Left lung (tissue), 10 donors: Measurements from ENCODE around the gene ST6GAL1. TPM values are rescaled to one million over a fixed set of nuclear protein-coding genes. Genes with fewer than 3 reads are reported as not detected.
"Not testable (repeated sequence)": the region's sequence is repeated elsewhere in the genome, so short reads cannot be mapped to it uniquely, and the experiment has no call there.

Experiments used
- ATAC-seq: fragments of 200-7000 bp; cut with Tn5 transposase; one replicate; pipeline ENCODE4 v1.9.1; 2020; ENCODE audit warnings: moderate library complexity
- DNase-seq, 4 donors: peaks; one replicate each; pipeline ENCODE4 v3.0.0-alpha.2; 2013 to 2020
- H3K27ac ChIP-seq, 2 donors: fragments of 200-600 bp; sonication (generic) in 1 of 2; one replicate each; pipeline versions ENCODE4 v1.5.0 to v1.8.0; 2020 to 2021
- H3K27me3 ChIP-seq, 2 donors: fragments of 200-600 bp; sonication (generic) in 1 of 2; one replicate each; pipeline versions ENCODE4 v1.5.0 to v1.8.0; 2020 to 2021
- H3K36me3 ChIP-seq, 2 donors: fragments of 200-600 bp; sonication (generic) in 1 of 2; one replicate each; pipeline versions ENCODE4 v1.5.0 to v1.8.0; 2020 to 2021
- H3K4me1 ChIP-seq, 2 donors: fragments of 200-600 bp; one replicate each; pipeline ENCODE4 v1.8.0; 2021
- H3K4me3 ChIP-seq, 2 donors: fragments of 200-600 bp; sonication (generic) in 1 of 2; one replicate each; pipeline versions ENCODE4 v1.5.0 to v1.8.0; 2020 to 2021; ENCODE audit warnings: mild to moderate bottlenecking in 1 of 2
- H3K9me3 ChIP-seq, 2 donors: fragments of 200-600 bp; sonication (generic) in 1 of 2; one replicate each; pipeline versions ENCODE4 v1.5.0 to v1.8.0; 2020 to 2021
- intact Hi-C, 2 donors: fragments of 100-400 bp; cut with DNase I; formaldehyde crosslinking; loops; one replicate each; pipeline versions ENCODE4 v1.11.2 to v1.14.2; 2022
- polyA plus RNA-seq, 6 donors: library from polyadenylated mRNA; unstranded; fragments of 120-200 nt; gene quantifications; one replicate each; pipeline ENCODE4 v1.2.1, GENCODE V29; 2013; ENCODE audit not compliant: insufficient read length in 6 of 6
- total RNA-seq, 2 donors: library from RNA; stranded (reverse); fragmentation: NEBNext Ultra II Directional; extraction: Animal tissue kit (Norgen Biotek cat#: 25700); gene quantifications; one replicate each; pipeline ENCODE4 v1.2.1, GENCODE V29; 2021
- TF ChIP-seq, protein P1 (sequence below), 2 donors: fragments of 200-600 bp; sonication (generic) in 1 of 2; IDR thresholded peaks; one replicate each; pipeline versions ENCODE4 v1.5.0 to v1.8.0; 2021; ENCODE audit warnings: antibody characterized with exemption in 2 of 2
- donor health status: DM: no; HTN: yes; CAD: no.
- donor health status: DM: no; HTN: no; CAD: no.

ST6GAL1 gene
- total and polyA plus RNA-seq, 8 donors, result 45.5 to 132 (median 56.2) TPM

DNA sequence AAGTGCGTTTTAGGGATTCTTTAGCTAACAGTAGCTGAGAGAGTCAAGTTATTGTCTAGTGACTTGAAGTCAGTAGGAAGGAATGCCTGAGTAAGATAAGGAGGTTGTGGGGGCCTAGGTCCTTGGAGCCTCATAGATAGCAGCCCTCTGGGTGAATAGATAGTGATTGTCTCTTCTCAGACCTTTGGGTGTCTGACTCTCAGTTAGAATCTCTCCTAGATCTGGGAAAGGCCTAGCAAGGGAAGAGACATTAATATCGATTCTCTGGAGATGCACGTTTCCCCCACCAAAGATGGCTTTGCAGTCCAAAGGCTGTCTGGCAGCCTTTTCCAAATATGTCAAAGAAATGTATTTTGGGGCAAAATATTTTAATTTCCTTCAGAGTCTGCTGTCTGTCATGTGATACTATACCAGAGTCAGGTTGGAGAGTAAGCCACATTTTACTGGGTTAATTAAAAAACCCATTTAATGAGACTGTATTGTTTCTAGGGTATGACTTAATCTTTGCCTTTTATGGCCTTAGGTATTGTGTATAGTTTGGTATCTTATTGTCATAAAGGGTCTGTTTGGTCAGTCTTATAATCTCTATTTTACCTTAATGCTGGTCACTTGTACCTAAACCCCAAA is 92.2 kb downstream of the ST6GAL1 start:
- Histone ChIP-seq H3K27ac (no peak overlapping the region), H3K27me3 (no peaks in the 10 kb centered on the region), H3K4me3 (no peak overlapping the region), H3K4me1 (no peaks in the 10 kb centered on the region), H3K9me3 (peaks cover 0 to 2% of the 10 kb centered on the region in 2 donors), H3K36me3 (no peaks in the 10 kb centered on the region)
- DNase-seq (no peak), ATAC-seq (no peak)
- TF ChIP-seq, protein P1, sequence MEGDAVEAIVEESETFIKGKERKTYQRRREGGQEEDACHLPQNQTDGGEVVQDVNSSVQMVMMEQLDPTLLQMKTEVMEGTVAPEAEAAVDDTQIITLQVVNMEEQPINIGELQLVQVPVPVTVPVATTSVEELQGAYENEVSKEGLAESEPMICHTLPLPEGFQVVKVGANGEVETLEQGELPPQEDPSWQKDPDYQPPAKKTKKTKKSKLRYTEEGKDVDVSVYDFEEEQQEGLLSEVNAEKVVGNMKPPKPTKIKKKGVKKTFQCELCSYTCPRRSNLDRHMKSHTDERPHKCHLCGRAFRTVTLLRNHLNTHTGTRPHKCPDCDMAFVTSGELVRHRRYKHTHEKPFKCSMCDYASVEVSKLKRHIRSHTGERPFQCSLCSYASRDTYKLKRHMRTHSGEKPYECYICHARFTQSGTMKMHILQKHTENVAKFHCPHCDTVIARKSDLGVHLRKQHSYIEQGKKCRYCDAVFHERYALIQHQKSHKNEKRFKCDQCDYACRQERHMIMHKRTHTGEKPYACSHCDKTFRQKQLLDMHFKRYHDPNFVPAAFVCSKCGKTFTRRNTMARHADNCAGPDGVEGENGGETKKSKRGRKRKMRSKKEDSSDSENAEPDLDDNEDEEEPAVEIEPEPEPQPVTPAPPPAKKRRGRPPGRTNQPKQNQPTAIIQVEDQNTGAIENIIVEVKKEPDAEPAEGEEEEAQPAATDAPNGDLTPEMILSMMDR (IDR thresholded peaks at IDR 0.05), result no peak
- intact Hi-C loops, result no loop called here

DNA sequence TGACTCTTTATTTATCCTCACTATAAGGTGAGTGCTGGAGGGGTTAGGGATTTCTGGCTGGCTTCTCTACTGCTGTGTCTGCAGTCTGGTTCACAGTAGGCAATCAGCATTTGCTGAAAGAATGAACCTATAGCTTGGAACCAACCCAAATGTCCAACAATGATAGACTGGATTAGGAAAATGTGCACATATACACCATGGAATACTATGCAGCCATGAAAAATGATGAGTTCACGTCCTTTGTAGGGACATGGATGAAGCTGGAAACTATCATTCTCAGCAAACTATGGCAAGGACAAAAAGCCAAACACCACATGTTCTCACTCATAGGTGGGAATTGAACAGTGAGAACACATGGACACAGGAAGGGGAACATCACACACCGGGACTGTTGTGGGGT is 93.0 kb downstream of the ST6GAL1 start:
- H3K27ac ChIP-seq, ATAC-seq, H3K36me3 ChIP-seq, H3K4me3 ChIP-seq, H3K9me3 ChIP-seq, DNase-seq, H3K27me3 ChIP-seq, H3K4me1 ChIP-seq, intact Hi-C loops: not testable (repeated sequence)

DNA sequence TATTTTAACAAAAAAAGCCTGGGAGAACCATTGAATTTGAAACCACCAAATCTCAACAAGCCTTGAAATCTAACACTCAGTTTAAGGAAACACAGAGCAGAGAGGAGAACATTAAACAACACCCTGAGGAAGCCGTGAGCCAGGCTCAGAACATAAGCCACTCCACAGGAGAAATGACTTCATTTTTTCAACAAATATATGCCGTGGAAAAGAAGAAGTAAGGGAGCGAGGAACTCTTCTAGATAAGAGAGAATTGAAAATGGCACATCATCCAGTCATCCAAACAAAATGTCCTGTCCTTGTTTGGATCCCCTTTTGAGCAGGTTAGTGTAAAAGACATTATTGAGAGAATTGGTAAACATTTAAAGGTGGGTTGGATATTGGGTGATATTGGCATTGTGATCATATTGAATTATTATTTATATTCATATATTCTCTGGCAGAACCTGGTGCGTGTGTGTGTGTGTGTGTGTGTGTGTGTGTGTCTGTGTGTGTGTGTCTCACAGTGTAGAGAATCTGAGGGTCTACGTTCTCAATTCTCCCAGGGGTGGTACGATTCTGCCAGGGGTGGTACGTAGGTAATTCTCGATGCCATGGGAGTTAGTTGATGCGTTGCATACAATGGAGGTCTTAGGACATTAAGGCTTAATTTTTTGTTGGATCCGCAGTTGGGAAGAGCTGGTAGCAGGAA is 94.4 kb downstream of the ST6GAL1 start:
- Histone ChIP-seq H3K9me3 (peaks cover 0 to 2% of the 10 kb centered on the region in 2 donors), H3K27ac (no peak overlapping the region), H3K36me3 (no peaks in the 10 kb centered on the region), H3K27me3 (no peaks in the 10 kb centered on the region), H3K4me3 (no peak overlapping the region), H3K4me1 (peaks cover 7 to 20% of the 10 kb centered on the region in 2 donors)
- TF ChIP-seq, protein P1 (IDR thresholded peaks at IDR 0.05), result no peak
- intact Hi-C loops, result no loop called here
- ATAC-seq (no peak), DNase-seq (no peak)

DNA sequence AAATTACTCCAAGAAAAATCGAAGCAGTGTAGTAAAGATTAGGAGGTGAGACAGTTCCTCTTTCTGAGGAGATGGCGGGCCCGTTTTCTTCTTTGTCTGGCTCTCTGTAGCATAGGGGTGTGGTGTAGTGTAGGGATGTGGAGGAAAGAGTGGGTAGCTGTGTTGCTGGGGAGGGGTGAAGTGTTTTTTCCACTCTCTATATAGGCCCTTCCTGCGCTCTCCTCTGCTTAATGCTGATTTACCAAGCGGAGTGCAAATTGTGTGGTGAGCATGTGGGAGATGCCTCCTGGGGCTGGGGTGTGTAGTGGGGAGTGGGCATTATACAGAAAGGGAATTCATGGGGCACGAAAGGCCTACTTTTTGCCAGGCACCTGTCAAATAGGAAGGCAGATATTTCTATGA is 94.9 kb downstream of the ST6GAL1 start:
- Histone ChIP-seq H3K27me3 (no peaks in the 10 kb centered on the region), H3K9me3 (peaks cover 0 to 2% of the 10 kb centered on the region in 2 donors), H3K4me3 (no peak overlapping the region), H3K36me3 (no peaks in the 10 kb centered on the region), H3K4me1 (peaks cover 8 to 25% of the 10 kb centered on the region in 2 donors), H3K27ac (no peak overlapping the region)
- TF ChIP-seq, protein P1 (IDR thresholded peaks at IDR 0.05), result no peak
- ATAC-seq (peak; percentile 7), DNase-seq (no peak)
- intact Hi-C loops, result no loop called here

DNA sequence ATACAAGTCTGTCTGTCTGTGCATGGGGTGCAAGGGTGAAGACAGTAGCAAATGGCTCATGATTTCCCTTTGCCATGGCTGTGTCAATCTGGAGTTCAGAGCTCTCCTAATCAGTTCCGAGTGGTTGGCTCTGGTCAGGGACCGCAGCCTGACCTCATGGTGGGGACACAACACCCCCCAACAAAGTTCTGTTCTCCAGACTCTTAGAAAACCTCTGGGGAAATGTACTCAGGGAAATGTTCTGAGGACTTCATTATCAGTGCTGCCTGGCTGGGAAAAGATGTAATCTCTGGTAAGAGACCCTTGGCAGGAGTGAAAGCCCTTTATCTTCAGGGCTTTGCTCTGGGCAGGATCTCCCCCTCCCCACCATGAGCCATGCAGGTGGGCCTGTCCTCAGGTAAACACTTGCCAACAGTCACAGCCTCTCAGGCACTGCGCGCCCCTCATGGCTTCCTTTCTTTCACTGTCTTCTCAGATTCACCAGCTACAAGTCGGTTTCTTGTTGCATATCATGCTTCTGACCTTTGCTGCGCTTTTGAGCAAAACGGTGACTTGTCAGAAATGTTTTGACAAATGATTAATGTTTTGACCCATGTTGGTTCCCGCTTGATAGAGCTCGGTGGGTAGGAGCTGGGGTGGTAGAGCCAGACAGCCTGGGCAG is 95.5 kb downstream of the ST6GAL1 start:
- H3K4me1 ChIP-seq, result peaks cover 8 to 30% of the 10 kb centered on the region in 2 donors
- DNase-seq (no peak), ATAC-seq (no peak)
- H3K36me3 ChIP-seq, result no peaks in the 10 kb centered on the region
- H3K9me3 ChIP-seq, result peaks cover 0 to 2% of the 10 kb centered on the region in 2 donors
- H3K4me3 ChIP-seq, result no peak overlapping the region
- intact Hi-C loops, result no loop called here
- peak overlapping the region in 1 of 2 donors; percentile 40 for H3K27ac ChIP-seq
- TF ChIP-seq, protein P1 (IDR thresholded peaks at IDR 0.05), result no peak
- H3K27me3 ChIP-seq, result no peaks in the 10 kb centered on the region
